GM18858 (cell line): ENCODE results near the gene S1PR1.
"Not testable (repeated sequence)": the region's sequence is repeated elsewhere in the genome, so short reads cannot be mapped to it uniquely, and the experiment has no call there.

Source experiments
- ATAC-seq: cut with Tn5 transposase; IDR thresholded peaks from one replicate; pipeline ENCODE4 v1.9.1; 2021; ENCODE audit not compliant: unreplicated experiment

S1PR1 gene

GRCh38 chr1:101236516-101237228, at the start of gene S1PR1:
Gene S1PR1 (plus strand): TSS chr1:101237019. CDS start chr1:101238985, 1,966 bp downstream.
- no peak for ATAC-seq

- ATAC-seq: no peak
Measured at GRCh38 chr1:101187297-101187696, 49.5 kb upstream of the S1PR1 start.

GRCh38 chr1:101188331-101188730, 48.5 kb upstream of the S1PR1 start:
- no peak for ATAC-seq

- ATAC-seq: not testable (repeated sequence)
Measured at GRCh38 chr1:101188968-101189367, 47.9 kb upstream of the S1PR1 start.

- no peak for ATAC-seq
Measured at GRCh38 chr1:101190441-101190840, 46.4 kb upstream of the S1PR1 start.

- no peak for ATAC-seq
Measured at GRCh38 chr1:101191049-101191448, 45.8 kb upstream of the S1PR1 start.

GRCh38 chr1:101193733-101194169, 43.1 kb upstream of the S1PR1 start:
- no peak for ATAC-seq

- no peak for ATAC-seq
Measured at GRCh38 chr1:101194746-101195145, 42.1 kb upstream of the S1PR1 start.

- no peak for ATAC-seq
Measured at GRCh38 chr1:101196668-101197067, 40.2 kb upstream of the S1PR1 start.

- ATAC-seq: peak; percentile 100
Measured at GRCh38 chr1:101198842-101199636, 37.8 kb upstream of the S1PR1 start.

GRCh38 chr1:101199637-101199982, 37.2 kb upstream of the S1PR1 start:
- ATAC-seq: no peak

- no peak for ATAC-seq
Measured at GRCh38 chr1:101200513-101200912, 36.3 kb upstream of the S1PR1 start.

GRCh38 chr1:101203820-101204540, 32.8 kb upstream of the S1PR1 start:
- no peak for ATAC-seq

- no peak for ATAC-seq
Measured at GRCh38 chr1:101205457-101205856, 31.4 kb upstream of the S1PR1 start.

- ATAC-seq: not testable (repeated sequence)
Measured at GRCh38 chr1:101206139-101206538, 30.7 kb upstream of the S1PR1 start.

- ATAC-seq: not testable (repeated sequence)
Measured at GRCh38 chr1:101207271-101207670, 29.5 kb upstream of the S1PR1 start.

GRCh38 chr1:101207891-101208290, 28.9 kb upstream of the S1PR1 start:
- no peak for ATAC-seq

- ATAC-seq: no peak
Measured at GRCh38 chr1:101215363-101216011, 21.3 kb upstream of the S1PR1 start.

GRCh38 chr1:101216623-101217022, 20.2 kb upstream of the S1PR1 start:
- no peak for ATAC-seq

- no peak for ATAC-seq
Measured at GRCh38 chr1:101217148-101217547, 19.7 kb upstream of the S1PR1 start.

GRCh38 chr1:101218968-101219367, 17.9 kb upstream of the S1PR1 start:
- ATAC-seq: not testable (repeated sequence)
